H1 (cell line): ENCODE measurements around the gene IKZF2. TPM values are rescaled to one million over a fixed set of nuclear protein-coding genes. Genes with fewer than 3 reads are reported as not detected.

Source experiments
- BACH1 ChIP-seq: IDR thresholded peaks from 2 replicates; pipeline ENCODE4 v1.6.1; 2012; ENCODE audit warnings: low read length, improper control_type of control experiment
- BRCA1 ChIP-seq: IDR thresholded peaks from 2 replicates; pipeline ENCODE4 v1.6.1; 2012; ENCODE audit warnings: low read depth, low read length, improper control_type of control experiment
- CHD2 ChIP-seq: IDR thresholded peaks from 2 replicates; pipeline ENCODE4 v1.6.1; 2012; ENCODE audit warnings: low read length, improper control_type of control experiment
- CHD7 ChIP-seq: fragments of 300-600 bp; sonication (generic); IDR thresholded peaks from 2 replicates; pipeline ENCODE4 v1.7.1; 2012; ENCODE audit warnings: low read length, moderate library complexity, mild to moderate bottlenecking, inconsistent platforms; ENCODE audit not compliant: insufficient replicate concordance
- E2F6 ChIP-seq: IDR thresholded peaks from 2 replicates; pipeline ENCODE4 v1.6.1; 2012; ENCODE audit warnings: inconsistent platforms
- EGR1 ChIP-seq: IDR thresholded peaks from 2 replicates; pipeline ENCODE4 v1.6.1; 2011; ENCODE audit warnings: low read depth, low read length, borderline replicate concordance
- EZH2 ChIP-seq: fragments of 200-600 bp; sonication (generic); IDR thresholded peaks from 2 replicates; pipeline ENCODE4 v1.7.1; 2012; ENCODE audit warnings: low read depth, mild to moderate bottlenecking, moderate library complexity, low read length, inconsistent platforms; ENCODE audit not compliant: severe bottlenecking
- SP1 ChIP-seq: IDR thresholded peaks from 2 replicates; pipeline ENCODE4 v1.6.1; 2011; ENCODE audit warnings: low read depth, low read length
- TAF1 ChIP-seq: IDR thresholded peaks from 2 replicates; pipeline ENCODE4 v1.6.1; 2011; ENCODE audit warnings: mild to moderate bottlenecking, low read depth, low read length
- TBP ChIP-seq: IDR thresholded peaks from 2 replicates; pipeline ENCODE4 v1.6.1; 2011; ENCODE audit warnings: low read depth, low read length, improper control_type of control experiment
- TCF12 ChIP-seq: IDR thresholded peaks from 2 replicates; pipeline ENCODE4 v1.6.1; 2011; ENCODE audit warnings: low read depth, mild to moderate bottlenecking, low read length
- polyA plus RNA-seq, 7 experiments: library from polyadenylated mRNA; depleted of rRNA in 3 of 7; stranded (reverse) in 5 of 7; unstranded in 2 of 7; fragments of >200 nt in 5 of 7; fragments of 200-250 nt in 2 of 7; gene quantifications; 1 replicate in 5 of 7; 2 replicates in 1 of 7; 4 replicates in 1 of 7; pipeline versions ENCODE4 v1.2.1 to v1.2.3, GENCODE V29; 2011 to 2013; ENCODE audit warnings: missing spikeins in 2 of 7, mixed read lengths in 2 of 7
- total RNA-seq: library from RNA; stranded (reverse); fragmentation: NEBNext Ultra II Directional; extraction: Animal tissue kit (Norgen Biotek cat#: 25700); gene quantifications from 2 replicates; pipeline ENCODE4 v1.2.1, GENCODE V29; 2021

Gene IKZF2
- total and polyA plus RNA-seq, 2 of the 8 experiments (the other 6 are each of a cell fraction or from before 2014, with no cell fraction given): 1.7 to 4.4 TPM

GRCh38 chr2:213150315-213151097 lies 906 bp downstream of the IKZF2 start (continued):
- no peak for TF ChIP-seq CHD7
- TF ChIP-seq CHD2: no peak
- TF ChIP-seq EZH2: no peak
- TF ChIP-seq BRCA1: no peak
- no peak for TF ChIP-seq BACH1
- 0 out of 2 replicates have a peak, but pooled peaks have one; percentile 12 for TF ChIP-seq SP1
- TF ChIP-seq EGR1: no peak
- TF ChIP-seq TBP: no peak
- TF ChIP-seq TCF12: no peak
- no peak for TF ChIP-seq TAF1
- TF ChIP-seq E2F6: no peak
